ENCODE results near the gene SPTBN1.

The SPTBN1 gene

DNA sequence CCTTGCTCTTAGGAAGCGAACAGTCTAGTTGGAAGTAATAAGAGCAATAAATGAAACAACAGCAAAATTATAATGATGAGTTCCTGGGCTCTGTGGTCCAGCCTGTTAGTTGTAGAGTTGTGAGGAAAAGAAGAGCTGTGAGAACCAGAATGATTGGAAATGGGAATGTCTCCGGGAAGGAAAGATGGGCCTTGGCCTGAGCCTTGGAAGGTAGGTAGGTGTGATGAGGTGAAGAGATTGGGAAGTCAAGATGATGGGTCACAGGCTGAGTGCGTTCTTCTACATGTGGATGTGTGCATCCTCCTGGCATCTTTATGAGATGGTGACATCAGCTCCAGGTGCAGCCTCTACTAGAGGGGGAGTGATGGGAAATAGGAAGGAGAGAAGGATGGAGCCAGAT is 152.1 kb downstream of the SPTBN1 start:
- no peak for TF ChIP-seq POLR2A (IDR thresholded peaks at IDR 0.05; ENCODE audit: low read depth, low read length)
- no peak for DNase-seq (ENCODE audit: insufficient read length, low spot score)
- no peak for FAIRE-seq

DNA sequence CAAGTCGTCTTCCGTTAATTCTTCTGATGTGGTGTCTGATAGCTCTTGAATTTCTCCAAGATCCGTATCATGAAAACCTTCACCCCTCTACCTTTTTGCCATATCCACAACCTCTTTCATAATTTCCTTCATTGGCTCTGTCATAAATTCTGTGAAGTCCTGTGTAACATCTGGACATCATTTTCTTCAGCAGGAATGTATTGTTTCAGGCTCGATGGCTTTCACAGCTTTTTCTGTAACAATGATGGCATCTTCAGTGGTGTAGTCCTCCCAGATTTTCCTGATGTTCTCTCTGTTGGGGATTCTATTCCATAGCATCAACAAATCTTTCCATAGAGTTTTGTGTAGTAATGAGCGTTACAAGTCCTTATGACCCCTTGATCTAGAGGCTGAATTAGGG is 153.1 kb downstream of the SPTBN1 start:
- FAIRE-seq (no peak), DNase-seq (ENCODE audit: insufficient read length, low spot score) (no peak)
- TF ChIP-seq POLR2A (IDR thresholded peaks at IDR 0.05; ENCODE audit: low read depth, low read length): no peak

DNA sequence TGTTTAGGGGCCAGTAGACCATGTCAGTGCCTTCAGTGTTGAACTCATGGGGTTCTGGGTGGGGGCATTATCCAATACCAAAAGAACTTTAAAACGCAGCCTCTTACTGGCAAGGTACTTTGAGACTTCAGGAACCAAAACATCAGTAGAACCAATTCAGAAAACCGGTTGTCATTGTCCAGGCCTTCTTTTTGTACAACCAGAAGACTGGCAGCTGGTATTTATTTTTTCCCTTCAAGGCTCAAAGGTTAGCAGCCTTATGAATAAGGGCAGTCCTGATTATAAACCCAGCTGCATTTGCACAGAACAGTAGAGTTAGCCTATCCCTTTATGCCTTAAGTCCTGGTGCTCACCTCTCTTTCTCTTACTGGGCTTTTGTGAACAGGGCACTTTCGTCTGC is 153.5 kb downstream of the SPTBN1 start:
- DNase-seq (ENCODE audit: insufficient read length, low spot score): no peak
- FAIRE-seq: no peak
- no peak for TF ChIP-seq POLR2A (IDR thresholded peaks at IDR 0.05; ENCODE audit: low read depth, low read length)

DNA sequence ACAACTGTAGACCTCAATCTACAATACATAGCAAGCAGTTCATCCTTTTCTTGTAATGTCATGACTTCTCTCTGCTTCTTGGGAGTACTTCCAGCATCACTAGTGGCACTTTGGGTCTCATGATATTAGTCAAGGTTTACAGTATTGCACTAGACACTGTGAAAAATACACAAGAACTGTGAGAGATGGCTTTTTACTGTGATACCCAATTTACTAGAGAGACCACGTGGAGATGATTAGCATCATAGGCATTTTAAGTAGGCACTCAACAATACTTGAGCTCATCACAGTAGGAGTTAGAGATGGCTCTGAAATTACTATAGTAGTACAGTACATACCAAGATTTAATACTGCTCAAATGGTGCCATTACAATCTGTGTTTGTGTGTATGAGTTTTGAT is 154.6 kb downstream of the SPTBN1 start:
- FAIRE-seq: no peak
- no peak for TF ChIP-seq POLR2A (IDR thresholded peaks at IDR 0.05; ENCODE audit: low read depth, low read length)
- DNase-seq (ENCODE audit: insufficient read length, low spot score): no peak

DNA sequence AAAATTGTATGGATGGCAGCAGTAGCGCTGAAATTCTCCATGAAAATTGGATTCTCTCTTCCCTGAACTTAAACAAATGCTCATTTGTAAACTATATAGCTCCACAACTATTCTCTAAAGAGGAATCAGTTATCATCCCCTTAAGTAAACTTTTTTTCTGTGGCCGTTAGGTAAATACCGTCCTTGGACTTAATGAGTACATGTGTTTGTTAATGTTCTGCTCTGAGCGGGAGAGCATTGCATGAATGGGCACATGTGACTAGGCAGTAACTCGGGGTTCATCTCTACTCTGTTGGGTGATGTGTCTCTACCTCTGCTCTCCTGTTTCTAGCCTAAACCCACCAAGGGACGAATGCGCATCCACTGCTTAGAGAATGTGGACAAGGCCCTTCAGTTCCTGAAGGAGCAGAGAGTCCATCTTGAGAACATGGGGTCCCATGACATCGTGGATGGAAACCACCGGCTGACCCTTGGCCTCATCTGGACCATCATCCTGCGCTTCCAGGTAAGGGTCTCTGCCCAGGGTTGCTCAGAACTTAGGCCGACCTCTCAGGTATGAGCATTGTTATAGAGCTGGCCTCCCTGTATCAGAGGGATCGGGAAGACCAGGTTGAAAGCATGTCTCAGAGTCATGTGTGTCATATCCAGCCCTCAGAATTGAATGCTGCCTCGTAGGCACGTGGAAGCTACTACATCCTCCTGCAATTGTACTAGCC is 155.9 kb downstream of the SPTBN1 start:
- FAIRE-seq (no peak), DNase-seq (ENCODE audit: insufficient read length, low spot score) (no peak)
- no peak for TF ChIP-seq POLR2A (IDR thresholded peaks at IDR 0.05; ENCODE audit: low read depth, low read length)

DNA sequence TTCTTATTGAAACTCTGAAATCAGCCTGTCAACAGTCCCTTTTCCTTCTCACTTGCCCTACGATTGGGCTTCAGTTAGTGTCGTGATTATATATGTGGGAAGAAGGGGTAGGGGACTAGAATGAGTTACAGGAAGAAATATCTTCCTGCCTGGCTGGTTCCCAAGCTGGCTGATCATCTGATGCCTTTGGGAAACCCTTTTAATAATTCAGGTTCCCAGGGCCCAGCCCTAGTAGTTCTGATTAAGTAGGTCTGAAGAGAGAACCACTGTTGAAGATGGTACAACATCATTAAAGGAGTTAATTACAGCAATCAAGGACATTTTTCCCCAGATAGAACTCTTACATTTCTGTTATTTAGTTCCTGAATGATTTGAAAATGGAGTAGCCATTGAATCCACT is 157.3 kb downstream of the SPTBN1 start:
- TF ChIP-seq POLR2A (IDR thresholded peaks at IDR 0.05; ENCODE audit: low read depth, low read length): no peak
- FAIRE-seq: no peak

DNA sequence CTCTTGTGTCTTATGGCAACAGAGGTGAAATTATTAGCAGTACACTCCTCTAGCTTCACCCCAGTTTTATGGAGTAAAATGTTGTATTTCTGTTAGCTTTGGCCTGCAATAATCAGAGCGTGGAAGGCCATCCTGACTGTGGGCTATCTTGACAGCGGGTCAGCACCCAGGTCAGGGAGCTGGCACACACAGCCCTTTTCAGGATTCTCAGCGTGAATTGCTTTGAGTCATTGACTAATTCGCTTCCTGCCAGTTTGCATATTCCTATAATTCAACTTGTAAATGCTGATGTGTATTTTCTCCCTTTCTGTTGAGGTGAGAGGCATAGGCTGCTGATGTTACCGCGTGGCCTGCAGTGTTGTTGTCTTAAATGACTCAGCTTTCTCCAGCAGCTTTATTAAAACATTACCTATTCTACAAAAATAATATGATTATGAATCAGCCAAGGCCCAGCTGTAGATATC is 157.7 kb downstream of the SPTBN1 start:
- TF ChIP-seq POLR2A (IDR thresholded peaks at IDR 0.05; ENCODE audit: low read depth, low read length): no peak
- FAIRE-seq (peak; percentile 96), DNase-seq (ENCODE audit: insufficient read length, low spot score) (peak; percentile 38)

More for the DNA sequence above, 157.3 kb downstream of the SPTBN1 start:
- DNase-seq (ENCODE audit: insufficient read length, low spot score): no peak

DNA sequence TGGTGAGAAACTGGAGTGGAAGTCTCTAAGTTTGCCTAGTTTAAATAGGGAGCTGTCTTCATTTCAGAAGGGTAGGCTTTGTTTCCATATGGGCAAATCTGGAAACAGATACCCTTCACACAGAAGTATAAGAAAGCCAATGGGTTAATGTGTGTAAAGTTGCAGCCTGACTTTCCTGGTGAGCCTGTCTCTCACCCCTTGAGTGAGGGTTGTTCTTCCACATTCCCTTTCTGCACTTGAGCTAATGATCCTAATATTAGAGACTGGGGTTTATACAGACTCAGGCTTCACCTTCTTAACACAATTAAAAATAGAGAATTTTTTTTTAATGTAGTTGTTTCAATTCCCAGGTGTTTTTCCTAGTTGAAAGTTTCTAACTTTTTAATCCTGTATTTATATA is 158.7 kb downstream of the SPTBN1 start:
- no peak for TF ChIP-seq POLR2A (IDR thresholded peaks at IDR 0.05; ENCODE audit: low read depth, low read length)
- FAIRE-seq: no peak

DNA sequence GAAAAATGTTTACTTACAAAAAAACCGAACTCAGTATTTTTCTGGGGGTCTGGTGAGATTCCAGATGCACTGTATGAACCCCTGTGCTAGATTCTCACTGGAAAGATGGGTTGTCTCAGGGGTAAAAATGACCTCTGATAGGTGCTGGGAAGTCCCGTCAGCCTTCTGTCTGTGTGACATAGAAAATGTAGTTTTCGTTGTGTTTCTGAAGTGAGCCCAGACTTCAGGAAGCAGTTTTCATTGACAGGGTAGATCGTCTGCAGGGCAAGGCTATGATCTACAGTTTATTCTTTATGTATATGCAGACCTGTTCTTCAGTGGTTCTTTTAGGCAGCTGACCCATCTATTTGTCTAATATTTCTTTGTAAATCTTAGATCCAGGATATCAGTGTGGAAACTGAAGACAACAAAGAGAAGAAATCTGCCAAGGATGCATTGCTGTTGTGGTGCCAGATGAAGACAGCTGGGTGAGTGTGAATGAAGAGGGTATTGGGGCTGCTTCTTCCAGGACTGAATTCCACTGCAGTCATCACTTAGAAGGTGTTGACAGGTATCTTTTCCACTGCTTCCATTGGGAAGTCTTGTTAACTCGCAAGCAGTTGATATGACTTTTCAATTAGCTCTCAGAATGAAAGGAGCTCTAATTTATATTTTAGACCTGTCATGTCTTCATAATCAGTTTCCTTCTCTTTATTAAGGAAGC is 159.9 kb downstream of the SPTBN1 start:
- DNase-seq (ENCODE audit: insufficient read length, low spot score) (no peak), FAIRE-seq (no peak)
- TF ChIP-seq POLR2A (IDR thresholded peaks at IDR 0.05; ENCODE audit: low read depth, low read length): no peak

More for the DNA sequence above, 158.7 kb downstream of the SPTBN1 start:
- DNase-seq (ENCODE audit: insufficient read length, low spot score): no peak

DNA sequence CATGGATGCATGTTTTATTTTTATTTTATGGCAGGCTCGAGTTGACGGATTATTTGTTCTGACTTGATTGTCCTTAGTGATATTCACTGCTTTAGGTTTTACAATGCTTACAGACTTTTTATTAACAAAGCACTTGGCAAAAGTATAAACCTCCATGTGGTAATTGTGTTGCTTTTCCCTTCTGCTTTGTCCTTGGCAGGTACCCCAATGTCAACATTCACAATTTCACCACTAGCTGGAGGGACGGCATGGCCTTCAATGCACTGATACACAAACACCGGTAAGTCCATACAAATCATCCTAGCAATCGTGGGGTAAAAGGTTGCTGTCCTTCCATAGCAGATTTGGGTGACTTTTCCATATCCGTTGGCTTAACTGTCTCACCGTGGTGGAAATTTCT is 161.3 kb downstream of the SPTBN1 start:
- no peak for TF ChIP-seq POLR2A (IDR thresholded peaks at IDR 0.05; ENCODE audit: low read depth, low read length)
- no peak for DNase-seq (ENCODE audit: insufficient read length, low spot score)
- FAIRE-seq: no peak

DNA sequence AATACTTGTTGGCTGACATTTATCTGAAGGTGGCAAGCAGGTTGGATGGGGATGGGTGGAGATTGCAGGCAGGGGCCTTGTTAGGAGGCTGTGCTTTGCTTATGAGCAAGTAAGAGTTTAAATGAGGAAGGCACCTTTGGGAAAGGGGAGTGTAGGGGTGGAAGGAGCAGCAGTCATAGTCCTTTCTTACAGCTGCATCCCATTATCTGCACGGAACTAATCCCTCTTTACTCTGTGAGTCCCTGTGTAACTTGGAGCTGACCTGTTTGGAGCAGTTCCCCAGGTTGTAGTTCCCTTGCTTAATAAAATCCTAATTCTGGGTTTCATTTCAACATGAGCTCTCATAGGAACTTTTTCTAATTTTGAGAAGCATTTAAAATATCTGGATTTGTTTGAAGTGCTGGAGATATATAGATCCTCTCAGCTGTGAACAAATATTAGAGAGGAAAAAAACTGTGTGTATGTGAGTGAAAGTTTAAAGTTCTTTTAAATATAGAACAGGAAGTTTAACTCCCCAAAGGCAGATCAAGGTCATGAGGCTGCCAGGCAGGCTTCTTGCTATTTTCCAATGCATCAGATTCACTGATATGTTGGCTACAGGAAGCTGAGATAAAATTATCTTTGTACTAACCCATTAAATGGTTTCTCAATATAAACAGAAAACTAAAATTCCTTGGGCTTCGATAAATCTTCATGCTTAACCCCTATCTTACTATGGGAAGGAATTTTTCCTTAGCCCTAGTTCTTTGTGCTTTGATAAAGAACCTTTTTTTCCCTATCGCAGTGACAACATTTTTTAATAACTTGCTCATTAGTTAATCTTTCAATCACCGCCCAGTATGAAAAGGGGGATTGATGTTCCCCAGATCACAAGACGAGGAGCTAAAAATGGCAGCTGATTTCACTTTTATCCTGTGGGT is 162.8 kb downstream of the SPTBN1 start:
- DNase-seq (ENCODE audit: insufficient read length, low spot score) (no peak), FAIRE-seq (no peak)
- TF ChIP-seq POLR2A (IDR thresholded peaks at IDR 0.05; ENCODE audit: low read depth, low read length): no peak

DNA sequence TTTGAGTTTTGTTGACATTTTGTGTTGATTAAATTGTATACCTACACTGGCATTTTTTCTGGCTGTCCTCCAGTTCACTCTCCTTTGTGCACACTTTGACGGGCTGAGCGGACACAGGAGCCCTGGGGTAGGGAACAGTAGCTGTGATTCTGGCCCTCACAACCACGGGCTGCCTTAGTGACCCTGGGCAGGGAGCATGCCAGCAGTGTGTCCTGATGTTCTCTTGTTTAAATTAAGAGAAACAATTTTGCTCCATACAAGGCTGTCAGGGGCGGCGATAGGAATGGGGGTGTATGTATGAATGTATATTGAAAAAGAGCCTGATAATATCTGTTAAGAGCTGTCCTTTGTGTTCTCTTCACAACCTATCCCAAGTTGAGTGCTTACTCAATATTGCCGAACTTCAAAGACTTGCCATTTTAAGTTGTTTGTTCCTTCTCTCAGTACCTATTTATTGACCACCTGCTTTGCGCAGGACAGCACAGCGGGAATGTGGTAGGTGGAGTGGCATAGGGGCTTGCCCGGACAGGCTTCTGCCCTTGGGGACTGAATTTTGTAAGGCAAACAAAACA is 163.6 kb downstream of the SPTBN1 start:
- DNase-seq (ENCODE audit: insufficient read length, low spot score): no peak
- FAIRE-seq: no peak
- TF ChIP-seq POLR2A (IDR thresholded peaks at IDR 0.05; ENCODE audit: low read depth, low read length): no peak

DNA sequence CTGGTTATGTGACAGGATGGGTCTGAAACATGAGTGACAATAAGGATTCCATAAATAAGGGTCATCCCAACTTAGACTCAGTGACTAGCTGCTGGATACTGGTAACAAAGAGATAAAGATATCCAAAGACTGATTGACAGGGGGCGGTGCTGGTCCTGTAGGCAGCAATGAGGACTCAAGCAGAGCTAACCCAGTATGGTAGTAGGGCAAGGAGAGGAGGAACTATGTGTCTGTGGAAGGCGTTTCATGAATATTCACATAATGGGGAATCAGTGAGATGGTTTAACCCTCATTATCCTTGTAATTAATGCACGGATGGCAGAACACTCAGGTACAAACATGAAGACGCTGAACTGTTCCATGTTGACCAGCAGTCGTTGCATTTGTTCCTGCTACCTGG is 164.8 kb downstream of the SPTBN1 start:
- no peak for FAIRE-seq

More for the DNA sequence above, 164.8 kb downstream of the SPTBN1 start:
- TF ChIP-seq POLR2A (IDR thresholded peaks at IDR 0.05; ENCODE audit: low read depth, low read length): no peak
- no peak for DNase-seq (ENCODE audit: insufficient read length, low spot score)

All from H54 (cell line).